GM19239 (cell line): Measurements from ENCODE around the gene RWDD2A.
A peak's percentile ranks its signal among the peaks of the same experiment; 100 is the strongest.
"Not testable (repeated sequence)": the region's sequence is repeated elsewhere in the genome, so short reads cannot be mapped to it uniquely, and the experiment has no call there.

Experiments used
- DNase-seq: peaks from one replicate; pipeline ENCODE4 v3.0.0; 2011; ENCODE audit warnings: low spot score; ENCODE audit not compliant: insufficient read length
- FAIRE-seq: peaks from 2 replicates; lab custom pipeline; 2011; peaks lifted over from hg19 to GRCh38; lab: Jason Lieb, UNC

The RWDD2A gene

GRCh38 chr6:83192871-83193746 lies at the start of gene RWDD2A, which contains the start of gene PGM3:
TSS of gene RWDD2A (plus strand) at chr6:83193357. CDS start at chr6:83194452, 1,095 bp downstream.
TSS of gene PGM3 (minus strand) at chr6:83193265. CDS start at chr6:83191012, 2,253 bp downstream.
- FAIRE-seq: peak; percentile 99
- DNase-seq: peak; percentile 95

GRCh38 chr6:83151114-83151513 lies 42.0 kb upstream of the RWDD2A start:
- FAIRE-seq: no peak
- no peak for DNase-seq

GRCh38 chr6:83152913-83153312 lies 40.2 kb upstream of the RWDD2A start:
- DNase-seq (no peak), FAIRE-seq (no peak)

DNA sequence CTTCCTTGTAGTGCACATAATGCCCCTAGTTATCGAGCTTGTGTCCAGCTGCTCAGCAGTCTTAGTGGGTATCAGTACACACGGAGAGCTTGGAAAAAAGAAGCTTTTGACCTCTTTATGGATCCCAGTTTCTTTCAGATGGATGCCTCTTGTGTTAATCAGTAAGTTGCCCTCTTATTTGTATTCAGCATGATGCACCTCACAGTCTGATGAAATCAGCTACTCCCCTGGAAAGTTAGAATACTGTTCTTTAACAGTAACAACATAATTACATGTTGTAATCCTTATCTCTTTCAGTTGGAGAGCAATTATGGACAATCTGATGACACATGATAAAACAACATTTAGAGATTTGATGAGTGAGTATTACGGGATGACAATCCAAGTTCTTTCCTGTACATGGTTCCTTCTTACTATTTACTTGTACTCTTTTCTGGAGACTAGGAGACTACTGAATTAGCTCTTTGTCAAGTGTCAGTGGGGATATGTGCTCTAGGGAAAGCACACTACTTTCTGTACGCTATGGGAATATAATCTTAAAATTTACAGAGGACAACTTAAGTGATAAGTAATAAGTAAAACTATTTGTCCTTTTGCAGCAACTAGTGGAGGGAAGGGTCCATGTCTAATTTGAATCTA lies 39.2 kb upstream of the RWDD2A start:
- DNase-seq: no peak
- no peak for FAIRE-seq

DNA sequence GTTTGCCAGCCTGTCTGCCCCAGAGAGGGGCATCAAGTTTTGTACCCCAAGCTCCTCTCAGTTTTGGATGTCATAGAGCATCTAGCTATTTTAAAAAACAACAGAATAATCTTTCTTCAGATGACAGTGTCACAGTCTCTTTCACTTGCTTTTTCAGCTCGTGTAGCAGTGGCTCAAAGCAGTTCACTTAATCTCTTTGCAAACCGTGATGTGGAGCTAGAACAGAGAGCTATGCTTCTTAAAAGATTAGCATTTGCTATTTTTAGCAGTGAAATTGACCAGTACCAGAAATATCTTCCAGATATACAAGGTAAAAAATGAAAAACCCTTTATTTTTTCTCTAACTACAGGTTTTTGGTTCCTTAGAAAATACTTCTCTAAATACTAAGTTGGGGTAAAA lies 37.4 kb upstream of the RWDD2A start:
- FAIRE-seq (no peak), DNase-seq (no peak)

DNA sequence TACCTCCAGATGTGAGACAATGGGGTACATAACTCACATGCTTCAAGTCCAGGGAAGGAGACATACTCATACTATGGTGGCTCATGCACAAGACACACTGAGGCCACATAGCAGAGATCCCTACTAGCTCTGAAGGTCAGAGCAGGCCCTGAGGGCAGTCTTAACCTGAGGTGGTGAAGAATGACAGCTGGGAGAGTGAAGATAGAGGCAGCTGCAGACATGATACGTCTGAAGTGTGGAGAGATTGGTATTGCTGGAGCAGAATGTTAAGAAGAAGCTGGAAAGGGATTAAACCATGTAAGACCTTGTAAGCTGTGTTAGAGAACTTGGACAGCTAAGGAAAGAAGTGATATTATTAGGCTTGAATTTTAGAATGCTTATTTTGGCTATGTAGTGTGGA lies 33.0 kb upstream of the RWDD2A start:
- FAIRE-seq (no peak), DNase-seq (no peak)

- no peak for DNase-seq
- no peak for FAIRE-seq
Measured at GRCh38 chr6:83167726-83168278, 25.4 kb upstream of the RWDD2A start.

- FAIRE-seq: no peak
- DNase-seq: no peak
Measured at GRCh38 chr6:83168556-83168955, 24.6 kb upstream of the RWDD2A start.

- FAIRE-seq: no peak
- DNase-seq: no peak
Measured at GRCh38 chr6:83169106-83169505, 24.1 kb upstream of the RWDD2A start.

GRCh38 chr6:83169511-83169910 lies 23.6 kb upstream of the RWDD2A start:
- FAIRE-seq (no peak), DNase-seq (no peak)

DNA sequence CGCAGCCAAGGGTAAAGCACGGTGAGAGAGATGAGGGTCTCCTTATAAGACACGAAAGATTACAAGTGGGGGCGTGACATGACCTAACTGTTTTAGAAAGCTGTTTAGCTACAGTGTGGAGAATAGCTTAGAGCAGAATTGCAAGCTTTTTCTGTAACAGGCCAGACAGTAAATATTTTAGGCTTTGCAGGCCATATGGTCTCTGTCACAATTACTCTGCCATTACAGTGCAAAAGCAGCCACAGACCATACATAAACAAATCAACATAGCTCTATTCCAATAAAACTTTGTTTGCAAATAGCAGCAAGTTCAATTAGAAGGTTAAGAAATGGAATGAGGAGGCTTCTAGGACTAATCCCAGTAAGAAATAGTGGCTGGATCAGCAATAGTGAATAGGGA lies 16.9 kb upstream of the RWDD2A start:
- DNase-seq (no peak), FAIRE-seq (no peak)

DNA sequence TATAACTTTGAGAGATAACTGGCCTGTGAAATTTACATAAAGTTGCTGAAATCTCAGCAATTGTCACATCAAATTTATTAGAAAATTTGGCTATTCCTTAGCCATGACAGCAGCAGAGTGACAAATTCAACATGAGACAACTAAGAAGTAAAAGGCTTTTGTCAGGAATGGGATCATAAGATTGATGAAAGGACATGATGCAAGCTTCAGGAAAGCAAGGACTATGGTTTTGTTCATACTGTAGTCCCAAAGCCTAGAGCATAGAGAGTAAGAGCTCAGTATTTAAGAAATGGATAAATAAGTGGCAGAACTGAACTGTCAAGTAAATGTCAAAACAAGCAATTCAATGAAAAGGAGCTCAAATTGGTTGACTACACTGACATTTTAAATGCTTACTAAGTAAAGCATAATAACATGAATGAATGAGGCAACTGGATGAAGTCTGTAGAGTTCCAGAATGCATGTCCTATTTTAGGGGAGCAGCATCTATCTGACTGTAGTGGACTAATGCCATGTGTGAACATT lies 12.7 kb upstream of the RWDD2A start:
- DNase-seq (no peak), FAIRE-seq (no peak)

DNA sequence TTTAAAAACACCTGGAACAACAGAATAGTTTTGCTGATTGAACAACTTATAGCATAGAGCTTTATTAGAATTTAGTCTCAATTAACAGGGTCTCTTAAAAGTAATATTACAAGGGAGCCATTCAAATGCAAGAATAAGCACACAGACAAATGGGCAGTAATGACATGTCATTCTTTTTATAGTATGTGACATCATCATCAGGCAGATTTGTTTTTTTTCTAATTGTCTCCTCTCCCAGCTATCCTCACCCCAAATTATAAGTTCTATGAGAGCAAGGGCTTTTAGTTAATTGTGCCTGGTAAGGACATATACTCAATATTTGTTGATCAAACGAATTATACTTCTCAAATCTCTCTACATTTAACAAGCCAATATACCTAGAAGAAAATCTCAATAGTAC lies 11.0 kb upstream of the RWDD2A start:
- FAIRE-seq (no peak), DNase-seq (no peak)

- DNase-seq (no peak), FAIRE-seq (no peak)
Measured at GRCh38 chr6:83183082-83183828, 9.9 kb upstream of the RWDD2A start.

DNA sequence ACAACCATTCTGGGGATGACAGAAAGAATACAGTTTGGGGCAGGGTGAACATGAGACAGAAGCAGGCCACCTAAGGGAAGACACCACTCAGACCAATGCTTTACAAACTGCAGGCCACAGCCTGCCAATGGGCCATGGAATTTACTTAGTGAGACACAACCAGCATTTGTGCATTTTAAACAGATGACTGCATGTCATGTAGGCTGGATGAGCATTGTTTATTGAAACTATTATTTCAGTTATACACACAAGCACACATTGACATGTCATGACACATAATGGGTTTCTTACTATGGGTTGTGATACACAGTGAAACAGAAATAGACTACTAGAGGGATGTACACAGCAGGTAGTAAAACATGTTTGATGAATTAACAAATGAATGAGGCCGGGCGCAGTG lies 8.1 kb upstream of the RWDD2A start:
- DNase-seq (no peak), FAIRE-seq (no peak)

DNA sequence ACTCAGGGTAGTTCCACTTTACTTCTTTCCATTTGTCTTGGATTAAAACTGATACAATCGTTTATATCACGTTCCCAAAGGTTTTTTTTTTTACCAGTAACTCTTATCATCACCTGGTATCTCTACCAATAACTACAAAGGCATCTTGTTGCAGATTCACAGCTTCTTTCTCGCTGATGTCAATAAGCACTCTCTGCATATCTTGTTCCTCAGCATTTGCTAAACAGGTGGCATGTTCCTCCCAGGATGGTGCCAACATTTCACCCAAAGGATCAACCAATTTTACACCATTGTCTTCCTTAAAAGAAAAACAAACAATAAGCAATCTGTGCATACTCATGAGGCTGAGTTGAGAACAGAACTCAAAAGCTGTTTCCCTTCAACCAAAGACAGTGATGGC lies 4.7 kb upstream of the RWDD2A start:
- DNase-seq (no peak), FAIRE-seq (no peak)

DNA sequence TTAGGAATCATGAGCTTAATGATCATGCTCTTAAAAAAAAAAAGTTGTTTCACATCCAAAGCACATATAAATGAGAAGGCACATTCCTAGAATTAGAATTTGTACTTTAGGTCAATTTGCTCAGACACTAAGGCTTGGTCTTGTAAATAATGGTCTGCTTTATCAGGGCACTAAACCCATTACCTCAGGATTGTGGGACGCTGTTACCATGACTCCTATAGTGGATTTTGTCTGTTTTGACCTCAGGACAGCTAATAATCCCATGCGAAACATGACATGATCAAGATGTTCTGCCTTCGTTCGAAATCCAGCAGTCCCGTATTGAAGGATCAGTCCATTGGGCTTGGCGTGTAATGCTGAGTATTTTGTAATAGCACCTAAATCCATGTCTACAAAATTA lies 2.5 kb upstream of the RWDD2A start:
- DNase-seq (no peak), FAIRE-seq (no peak)

DNA sequence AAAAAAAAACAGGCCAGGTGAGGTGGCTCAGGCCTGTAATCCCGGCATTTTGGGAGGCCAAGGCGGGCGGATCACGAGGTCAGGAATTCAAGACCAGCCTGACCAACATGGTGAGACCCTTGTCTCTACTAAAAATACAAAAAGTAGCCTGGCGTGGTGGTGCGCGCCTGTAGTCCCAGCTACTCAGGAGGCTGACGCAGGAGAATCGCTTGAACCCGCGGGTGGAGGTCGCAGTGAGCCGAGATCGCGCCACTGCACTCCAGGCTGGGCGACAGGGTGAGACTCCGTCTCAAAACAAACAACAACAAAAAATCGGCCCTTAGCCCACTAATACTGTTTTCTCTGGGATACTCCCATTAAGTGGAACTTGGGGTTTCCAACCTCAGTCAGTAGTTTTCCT lies 1.2 kb upstream of the RWDD2A start:
- FAIRE-seq, DNase-seq: not testable (repeated sequence)

- FAIRE-seq (no peak), DNase-seq (no peak)
Measured at GRCh38 chr6:83192456-83192855, 701 bp upstream of the RWDD2A start.
